Loucy (cell line): ENCODE results near the gene CCL14.

Experiments used
- EZH2phosphoT487 ChIP-seq: fragments of 200-600 bp; IDR thresholded peaks from 2 replicates; pipeline ENCODE4 v1.6.1; 2018; ENCODE audit warnings: antibody characterized with exemption, mild to moderate bottlenecking, moderate library complexity, borderline replicate concordance
- TF ChIP-seq, protein P1 (sequence below): fragments of 200-600 bp; sonication (generic); conservative IDR thresholded peaks from 2 replicates; pipeline ENCODE4 v1.5.1; 2014; ENCODE audit warnings: mild to moderate bottlenecking, antibody characterized with exemption, low read length

DNA sequence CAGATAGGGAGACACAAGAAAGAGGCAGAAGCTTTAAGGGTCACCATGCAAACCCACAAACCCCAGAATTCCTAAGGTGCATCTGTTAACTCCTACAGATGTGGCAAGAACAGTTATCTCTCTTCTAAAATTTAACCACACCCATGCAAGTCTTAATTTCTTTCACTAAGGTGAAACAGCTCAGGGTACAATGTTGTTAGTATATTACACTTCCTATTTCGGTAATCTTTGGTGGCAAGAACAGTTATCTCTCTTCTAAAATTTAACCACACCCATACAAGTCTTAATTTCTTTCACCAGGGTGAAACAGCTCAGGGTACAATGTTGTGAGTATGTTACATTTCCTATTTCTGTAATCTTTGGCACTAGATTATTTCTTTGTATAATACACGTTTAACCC lies 24.7 kb upstream of the CCL14 start:
- TF ChIP-seq, protein P1, sequence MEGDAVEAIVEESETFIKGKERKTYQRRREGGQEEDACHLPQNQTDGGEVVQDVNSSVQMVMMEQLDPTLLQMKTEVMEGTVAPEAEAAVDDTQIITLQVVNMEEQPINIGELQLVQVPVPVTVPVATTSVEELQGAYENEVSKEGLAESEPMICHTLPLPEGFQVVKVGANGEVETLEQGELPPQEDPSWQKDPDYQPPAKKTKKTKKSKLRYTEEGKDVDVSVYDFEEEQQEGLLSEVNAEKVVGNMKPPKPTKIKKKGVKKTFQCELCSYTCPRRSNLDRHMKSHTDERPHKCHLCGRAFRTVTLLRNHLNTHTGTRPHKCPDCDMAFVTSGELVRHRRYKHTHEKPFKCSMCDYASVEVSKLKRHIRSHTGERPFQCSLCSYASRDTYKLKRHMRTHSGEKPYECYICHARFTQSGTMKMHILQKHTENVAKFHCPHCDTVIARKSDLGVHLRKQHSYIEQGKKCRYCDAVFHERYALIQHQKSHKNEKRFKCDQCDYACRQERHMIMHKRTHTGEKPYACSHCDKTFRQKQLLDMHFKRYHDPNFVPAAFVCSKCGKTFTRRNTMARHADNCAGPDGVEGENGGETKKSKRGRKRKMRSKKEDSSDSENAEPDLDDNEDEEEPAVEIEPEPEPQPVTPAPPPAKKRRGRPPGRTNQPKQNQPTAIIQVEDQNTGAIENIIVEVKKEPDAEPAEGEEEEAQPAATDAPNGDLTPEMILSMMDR: no peak
- no peak for TF ChIP-seq EZH2phosphoT487
